ENCODE measurements around the gene TMEM167A. TPM values are rescaled to one million over a fixed set of nuclear protein-coding genes. Genes with fewer than 3 reads are reported as not detected.

TMEM167A gene
- total and polyA plus RNA-seq, 10 donors = 19.3 to 68.7 (median 51.8) TPM

- Histone ChIP-seq H3K4me3 (no peak overlapping the region), H3K27ac (no peak overlapping the region), H3K9me3 (no peaks in the 10 kb centered on the region), H3K4me1 (no peaks in the 10 kb centered on the region), H3K36me3 (peaks cover 0 to 44% (median 13%) of the 10 kb centered on the region in 6 donors), H3K27me3 (replicated peaks in 1 of 7) (no peaks in the 10 kb centered on the region)
- DNase-seq = no peak
- 93 to 98% (median 97%) methylated on average over 2 of the region's 2 CpGs for WGBS, 5 donors
- intact Hi-C loops (cut with DNase I; ENCODE audit: low total_unique reads) = no loop called here
- TF ChIP-seq POLR2A (IDR thresholded peaks at IDR 0.05) = no peak
- no peak for TF ChIP-seq CTCF (IDR thresholded peaks at IDR 0.05 in 8 of 11, conservative IDR thresholded peaks at IDR 0.05 in 3 of 11)
- TF ChIP-seq POLR2AphosphoS5 (IDR thresholded peaks at IDR 0.05) = no peak
Observed at GRCh38 chr5:83048811-83049210, 28.4 kb downstream of the TMEM167A start.

GRCh38 chr5:83048277-83048676, 28.9 kb downstream of the TMEM167A start:
- no peak for DNase-seq
- no peak overlapping the region for H3K27ac ChIP-seq
- TF ChIP-seq CTCF (IDR thresholded peaks at IDR 0.05 in 8 of 11, conservative IDR thresholded peaks at IDR 0.05 in 3 of 11) (no peak), POLR2A (IDR thresholded peaks at IDR 0.05) (no peak), POLR2AphosphoS5 (IDR thresholded peaks at IDR 0.05) (no peak)
- intact Hi-C loops (cut with DNase I; ENCODE audit: low total_unique reads) = no loop called here
- H3K4me1 ChIP-seq = no peaks in the 10 kb centered on the region
- H3K9me3 ChIP-seq = no peaks in the 10 kb centered on the region
- WGBS, 5 donors = 88 to 97% (median 93%) methylated on average over 3 of the region's 3 CpGs
- no peaks in the 10 kb centered on the region for H3K27me3 ChIP-seq (replicated peaks in 1 of 7)
- H3K4me3 ChIP-seq = no peak overlapping the region
- peaks cover 0 to 39% (median 10%) of the 10 kb centered on the region in 6 donors for H3K36me3 ChIP-seq

- Histone ChIP-seq H3K4me3 (no peak overlapping the region), H3K36me3 (peaks cover 0 to 6% (median 0%) of the 10 kb centered on the region in 6 donors), H3K27me3 (replicated peaks in 1 of 7) (no peaks in the 10 kb centered on the region), H3K4me1 (no peaks in the 10 kb centered on the region), H3K9me3 (no peaks in the 10 kb centered on the region), H3K27ac (no peak overlapping the region)
- TF ChIP-seq POLR2A (IDR thresholded peaks at IDR 0.05) = no peak
- no peak for TF ChIP-seq POLR2AphosphoS5 (IDR thresholded peaks at IDR 0.05)
- no peak for TF ChIP-seq CTCF (IDR thresholded peaks at IDR 0.05 in 8 of 11, conservative IDR thresholded peaks at IDR 0.05 in 3 of 11)
- DNase-seq = no peak
- intact Hi-C loops (cut with DNase I; ENCODE audit: low total_unique reads) = no loop called here
- 69 to 91% (median 78%) methylated on average over 2 of the region's 2 CpGs for WGBS, 5 donors
Observed at GRCh38 chr5:83044926-83045325, 32.3 kb downstream of the TMEM167A start.

GRCh38 chr5:83042507-83042906, 34.7 kb downstream of the TMEM167A start:
- H3K4me1 ChIP-seq = no peaks in the 10 kb centered on the region
- no peak overlapping the region for H3K4me3 ChIP-seq
- TF ChIP-seq POLR2A (IDR thresholded peaks at IDR 0.05) = no peak
- no peak for TF ChIP-seq CTCF (IDR thresholded peaks at IDR 0.05 in 8 of 11, conservative IDR thresholded peaks at IDR 0.05 in 3 of 11)
- no peak for TF ChIP-seq POLR2AphosphoS5 (IDR thresholded peaks at IDR 0.05)
- 86 to 96% (median 90%) methylated on average over 3 of the region's 3 CpGs for WGBS, 5 donors
- intact Hi-C loops (cut with DNase I; ENCODE audit: low total_unique reads) = no loop called here
- H3K36me3 ChIP-seq = no peaks in the 10 kb centered on the region
- no peak overlapping the region for H3K27ac ChIP-seq
- H3K27me3 ChIP-seq (replicated peaks in 1 of 7) = no peaks in the 10 kb centered on the region
- H3K9me3 ChIP-seq = no peaks in the 10 kb centered on the region
- no peak for DNase-seq

Data from spleen (tissue), 11 donors.